Superior temporal gyrus (tissue), 1 donor: ENCODE data around the gene ZDHHC11B.

Experiments
- DNase-seq: peaks from one replicate; pipeline ENCODE4 v3.0.0-alpha.2; 2016; ENCODE audit errors: extremely low spot score

ZDHHC11B gene

DNA sequence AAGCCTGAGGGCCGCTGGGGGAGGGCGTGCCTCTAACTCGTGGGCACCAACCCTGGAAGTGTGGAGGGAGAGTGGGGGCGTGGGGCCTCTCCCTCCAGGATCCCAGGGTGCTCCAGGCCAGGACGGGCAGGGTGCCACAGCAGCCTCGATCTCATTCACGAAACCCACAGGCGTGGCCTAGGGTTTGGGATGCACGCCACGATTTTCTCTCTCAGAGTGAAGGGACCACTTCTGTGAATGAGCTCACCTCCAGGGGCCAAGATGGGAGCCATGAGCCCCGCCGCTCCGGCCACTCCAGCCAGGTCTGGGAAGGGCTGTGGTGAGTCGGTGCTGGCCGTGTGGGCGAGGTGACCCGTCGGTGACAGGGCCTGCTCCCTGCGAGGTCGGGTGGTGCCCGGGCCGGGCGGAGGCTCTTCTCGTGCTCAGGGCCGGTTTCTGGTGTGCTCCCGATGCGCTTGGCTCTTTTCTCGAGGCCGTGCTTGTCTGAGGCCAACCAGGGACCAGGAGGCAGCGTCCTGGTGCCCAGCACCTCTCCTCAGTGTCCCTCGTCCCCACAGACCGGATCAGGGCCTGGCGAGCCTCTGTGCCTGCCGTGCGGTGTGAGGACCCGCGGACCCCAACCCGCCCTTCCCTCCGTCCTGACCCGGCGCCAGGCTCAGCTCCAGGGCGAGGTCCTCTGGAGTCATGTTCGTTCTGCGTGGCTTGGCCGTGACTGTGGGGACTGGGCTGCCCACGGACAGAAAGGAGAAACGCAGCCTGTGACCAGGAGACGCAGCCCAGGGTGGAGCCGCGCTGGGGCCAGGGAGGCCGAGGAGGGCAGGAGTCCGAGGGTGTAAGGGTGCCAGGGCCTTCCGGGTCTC lies 122.4 kb downstream of the ZDHHC11B start:
- no peak for DNase-seq

DNA sequence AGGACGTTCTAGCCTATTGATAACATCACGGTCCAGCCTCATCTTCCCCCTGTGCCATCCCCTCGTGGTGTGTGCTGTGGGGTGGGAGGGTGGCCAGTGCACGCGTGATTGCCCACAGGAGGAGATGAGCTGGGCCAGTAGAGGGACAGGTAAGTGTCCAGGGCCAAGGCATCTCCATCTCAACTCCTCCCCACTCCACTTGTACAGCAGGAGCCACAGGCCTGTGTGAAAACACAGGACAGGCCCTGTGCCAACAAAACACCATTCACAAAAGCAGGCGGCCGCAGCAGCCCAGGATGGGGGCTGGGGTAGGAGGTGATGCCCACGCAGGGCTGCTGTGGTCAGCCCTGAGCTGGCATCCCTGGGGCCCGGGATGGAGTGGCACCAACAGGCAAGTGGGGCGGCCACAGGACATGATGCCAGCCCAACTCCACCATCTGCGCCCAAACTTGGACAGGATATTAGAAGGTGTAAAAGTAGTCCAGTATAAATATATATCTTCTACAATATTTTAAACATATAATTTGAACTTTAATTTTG lies 124.0 kb downstream of the ZDHHC11B start:
- DNase-seq: no peak
